ENCODE measurements around the gene KCTD13. TPM values are rescaled to one million over a fixed set of nuclear protein-coding genes. Genes with fewer than 3 reads are reported as not detected.

Gene KCTD13
- total and polyA plus RNA-seq, 10 of the 15 experiments (the other 5 are each of a cell fraction or from before 2014, with no cell fraction given) = 3.3 to 29.2 (median 12.5) TPM

GRCh38 chr16:29973384-29974246 is 47.6 kb upstream of the KCTD13 start, which contains the start of gene TAOK2:
TSS of gene TAOK2 (plus strand) at chr16:29973868. CDS start at chr16:29977773, 3,905 bp downstream.
- peak within 1 kb of the TSS; percentile 99 for H3K4me3 ChIP-seq
- H3K9me3 ChIP-seq (replicated peaks; ENCODE audit: control insufficient read depth, insufficient read depth, low read length) = no peaks in the 10 kb centered on the region; the same call in 2 of the 3 replicates
- in situ Hi-C loops (cut with MboI) (no loop called here), intact Hi-C loops (cut with micrococcal nuclease; ENCODE audit: unreplicated experiment) (no loop called here)
- peak; percentile 92 for DNase-seq (ENCODE audit: low read depth, low spot score)
- H3K27me3 ChIP-seq (replicated peaks in 1 of 2; ENCODE audit: control insufficient read depth in 2 of 2, insufficient read depth in 2 of 2, low read length in 1 of 2) = no peaks in the 10 kb centered on the region
- H3K9ac ChIP-seq (ENCODE audit: control insufficient read depth, insufficient read depth, low read length) = peak within 1 kb of the TSS; percentile 86
- ChIA-PET RAD21 (ENCODE audit: unreplicated experiment) (interaction anchor here (0.5 to 2.3 kb wide), 8 partner anchors 11 to 561 kb away, joined by 3 to 19 read pairs (median 4); partner anchors contain the start of genes ALDOA, HIRIP3, INO80E and KCTD13), SMC1A (ENCODE audit: uncharacterized antibody, unreplicated experiment) (interaction anchor here (0.8 to 2.8 kb wide), 6 partner anchors 9 to 125 kb away, joined by 3 to 20 read pairs (median 4); partner anchors contain the start of genes HIRIP3 and TMEM219), CTCF (interaction anchor here (0.5 to 2.5 kb wide), 11 partner anchors 12 to 393 kb away, joined by 3 to 21 read pairs (median 5); partner anchors contain the start of genes HIRIP3, KCTD13 and TMEM219), POLR2A (interaction anchor here (0.6 to 6.0 kb wide), 19 partner anchors 8 to 445 kb away, joined by 3 to 53 read pairs (median 3); partner anchors contain the start of genes ALDOA, HIRIP3, INO80E and KCTD13)
- peaks cover 37% of the 10 kb centered on the region for H3K79me2 ChIP-seq (ENCODE audit: control insufficient read depth, insufficient read depth, low read length)
- H2AFZ ChIP-seq (ENCODE audit: control insufficient read depth, low read depth, low read length) = peak within 1 kb of the TSS; percentile 81
- no peaks in the 10 kb centered on the region for H4K20me1 ChIP-seq (ENCODE audit: control insufficient read depth, insufficient read depth)
- H3K4me1 ChIP-seq (ENCODE audit: control insufficient read depth, insufficient read depth, low read length) = peaks cover 9% of the 10 kb centered on the region
- FAIRE-seq = peak; percentile 96
- H3K36me3 ChIP-seq (ENCODE audit: control insufficient read depth in 2 of 2, insufficient read depth in 2 of 2, low read length in 1 of 2) = peaks cover 4 to 8% of the 10 kb centered on the region in 2 experiments; a peak in 3 of 4 replicates
- 10% methylated on average over 61 of the region's 75 CpGs for WGBS (ENCODE audit: insufficient coverage, insufficient replicate concordance, low lambda C conversion rate, missing lambda C conversion rate)
- H3K27ac ChIP-seq (ENCODE audit: control insufficient read depth, insufficient read depth) = peak within 1 kb of the TSS; percentile 90
- peak; percentile 98 for ATAC-seq
- no TSS peak for BruUV-seq (replicated peaks)
- peak within 1 kb of the TSS; percentile 91 for H3K4me2 ChIP-seq (ENCODE audit: control insufficient read depth, insufficient read depth)
- no peak for TF ChIP-seq LARP7 (IDR thresholded peaks at IDR 0.05)
- TF ChIP-seq HDAC2 (IDR thresholded peaks at IDR 0.05) = no peak
- TF ChIP-seq FOS (IDR thresholded peaks at IDR 0.05; ENCODE audit: borderline replicate concordance, extremely low read depth, insufficient read length) = no peak
- TF ChIP-seq MEF2A (IDR thresholded peaks at IDR 0.05; ENCODE audit: insufficient read depth, low read depth, low read length) = 0 out of 2 replicates have a peak, but pooled peaks have one; percentile 23
- TF ChIP-seq ZBTB33 (IDR thresholded peaks at IDR 0.05) = peak; percentile 17; the same call in 1 of the 2 replicates
- TF ChIP-seq TCF7 (IDR thresholded peaks at IDR 0.05; ENCODE audit: borderline replicate concordance) = no peak
- peak; percentile 31; the same call in 1 of the 2 replicates for TF ChIP-seq PAX5 (IDR thresholded peaks at IDR 0.05; ENCODE audit: borderline replicate concordance, low read depth, low read length)
- TF ChIP-seq ASH2L (IDR thresholded peaks at IDR 0.05; ENCODE audit: borderline replicate concordance, low read depth) = no peak
- TF ChIP-seq RUNX3 (IDR thresholded peaks at IDR 0.05; ENCODE audit: low read length) = no peak
- no peak for TF ChIP-seq ATF7 (IDR thresholded peaks at IDR 0.05; ENCODE audit: low read depth)
- peak; percentile 66; the same call in 1 of the 2 replicates for TF ChIP-seq BMI1 (IDR thresholded peaks at IDR 0.05; ENCODE audit: borderline replicate concordance)
- no peak for TF ChIP-seq REST (IDR thresholded peaks at IDR 0.05; ENCODE audit: low read depth, low read length)
- TF ChIP-seq BCL11A (IDR thresholded peaks at IDR 0.05; ENCODE audit: low read depth, low read length) = no peak
- TF ChIP-seq E2F8 (IDR thresholded peaks at IDR 0.05; ENCODE audit: low read depth, partially characterized antibody) = peak; percentile 90

Measured in GM12878 (cell line).